Neural cell (in vitro differentiated cells): Measurements from ENCODE around the gene NPIPA1. TPM values are rescaled to one million over a fixed set of nuclear protein-coding genes. Genes with fewer than 3 reads are reported as not detected.
"Not testable (repeated sequence)": the region's sequence is repeated elsewhere in the genome, so short reads cannot be mapped to it uniquely, and the experiment has no call there.

Source experiments
- H2AFZ ChIP-seq: fragments of 200-600, 300-800 bp; sonication (generic), shearing (Covaris generic); 2 replicates; pipeline ENCODE4 v1.6.0; 2014; ENCODE audit warnings: low read depth, mild to moderate bottlenecking, antibody characterized with exemption, low read length, moderate library complexity
- H3F3A ChIP-seq: fragments of 200-600 bp; shearing (Covaris generic); 2 replicates; pipeline ENCODE4 v1.6.1; 2016; ENCODE audit warnings: mild to moderate bottlenecking, moderate library complexity, mixed read lengths, antibody characterized with exemption, low read length; ENCODE audit not compliant: insufficient read depth, poor library complexity, severe bottlenecking
- H3K27ac ChIP-seq: fragments of 200-600, 300-800 bp; sonication (generic), shearing (Covaris generic); 2 replicates; pipeline ENCODE4 v1.5.1; 2014; ENCODE audit warnings: mild to moderate bottlenecking, low read length, moderate library complexity
- H3K27me3 ChIP-seq: fragments of 300-800, 200-600 bp; sonication (generic), shearing (Covaris generic); 2 replicates; pipeline ENCODE4 v1.6.0; 2014; ENCODE audit warnings: mild to moderate bottlenecking, low read depth, low read length, moderate library complexity; ENCODE audit not compliant: insufficient read depth
- H3K36me3 ChIP-seq: fragments of 300-800, 200-600 bp; sonication (generic), shearing (Covaris generic); 2 replicates; pipeline ENCODE4 v1.5.1; 2014; ENCODE audit warnings: mild to moderate bottlenecking, antibody characterized with exemption, low read length, moderate library complexity; ENCODE audit not compliant: insufficient read depth
- H3K4me2 ChIP-seq: fragments of 300-800, 200-600 bp; sonication (generic), shearing (Covaris generic); 2 replicates; pipeline ENCODE4 v1.6.0; 2014; ENCODE audit warnings: mild to moderate bottlenecking, low read length
- H3K4me3 ChIP-seq: fragments of 300-800, 200-600 bp; sonication (generic), shearing (Covaris generic); 2 replicates; pipeline ENCODE4 v1.5.1; 2014; ENCODE audit warnings: mild to moderate bottlenecking, low read length, moderate library complexity
- H3K79me2 ChIP-seq: fragments of 200-600 bp; shearing (Covaris generic); replicated peaks from 2 replicates; pipeline ENCODE4 v1.6.0; 2014; ENCODE audit warnings: mild to moderate bottlenecking, low read length, moderate library complexity; ENCODE audit not compliant: insufficient read depth
- H3K9ac ChIP-seq: fragments of 300-800, 200-600 bp; sonication (generic), shearing (Covaris generic); 2 replicates; pipeline ENCODE4 v1.6.1; 2016; ENCODE audit warnings: mild to moderate bottlenecking, low read length, mixed read lengths
- H3K9me2 ChIP-seq: fragments of 200-600 bp; shearing (Covaris generic); 2 replicates; pipeline ENCODE4 v1.6.1; 2016; ENCODE audit warnings: mild to moderate bottlenecking, low read length, mixed read lengths; ENCODE audit not compliant: insufficient read depth
- H3K9me3 ChIP-seq: fragments of 200-600, 300-800 bp; sonication (generic), shearing (Covaris generic); 2 replicates; pipeline ENCODE4 v1.6.1; 2016; ENCODE audit warnings: mild to moderate bottlenecking, mixed run types, low read length, moderate library complexity, mixed read lengths
- H4K20me1 ChIP-seq: fragments of 200-600 bp; shearing (Covaris generic); 2 replicates; pipeline ENCODE4 v1.6.1; 2016; ENCODE audit warnings: mild to moderate bottlenecking, mixed run types; ENCODE audit not compliant: insufficient read depth
- polyA plus RNA-seq: library from polyadenylated mRNA; depleted of rRNA; stranded (reverse); fragments of >200 nt; gene quantifications from 2 replicates; pipeline ENCODE4 v1.2.3, GENCODE V29; 2014

NPIPA1 gene
- polyA plus RNA-seq, 1 donor from 2014 or later: 124 TPM

DNA sequence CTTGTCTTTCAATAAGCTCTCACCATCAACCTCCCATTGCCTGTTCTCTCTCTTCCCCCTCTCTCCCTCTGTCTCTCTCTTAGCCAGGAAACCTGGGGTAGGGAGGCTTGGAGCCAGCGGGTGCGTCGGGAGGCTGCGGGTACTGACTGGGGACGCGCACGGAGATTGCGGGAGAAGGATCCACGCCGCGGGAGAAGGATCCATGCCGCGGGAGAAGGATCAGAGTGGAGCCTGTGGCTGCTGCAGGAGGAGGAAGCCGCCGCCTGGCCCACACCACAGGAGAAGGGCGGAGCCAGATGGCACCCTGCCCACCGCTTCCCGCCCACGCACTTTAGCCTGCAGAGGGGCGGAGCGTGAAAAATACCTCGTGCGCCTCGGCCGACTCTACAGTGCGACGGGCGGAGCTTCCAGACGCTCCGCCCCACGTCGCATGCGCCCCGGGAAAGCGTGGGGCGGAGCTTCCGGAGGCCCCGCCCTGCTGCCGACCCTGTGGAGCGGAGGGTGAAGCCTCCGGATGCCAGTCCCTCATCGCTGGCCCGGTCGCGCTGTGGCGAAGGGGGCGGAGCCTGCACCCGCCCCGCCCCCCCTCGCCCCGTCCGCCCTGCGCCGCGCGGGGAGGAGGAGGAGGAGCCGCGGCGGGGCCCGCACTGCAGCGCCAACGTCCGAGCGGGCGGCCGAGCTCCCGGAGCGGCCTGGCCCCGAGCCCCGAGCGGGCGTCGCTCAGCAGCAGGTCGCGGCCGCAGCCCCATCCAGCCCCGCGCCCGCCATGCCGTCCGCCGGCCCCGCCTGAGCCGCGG, 26.2 kb upstream of the NPIPA1 start:
- not testable (repeated sequence) for H3K79me2 ChIP-seq, H3K4me3 ChIP-seq, H3K9me3 ChIP-seq, H2AFZ ChIP-seq, H3K27me3 ChIP-seq, H3K9ac ChIP-seq, H3K36me3 ChIP-seq, H4K20me1 ChIP-seq, H3K4me2 ChIP-seq, H3K27ac ChIP-seq, H3K9me2 ChIP-seq, H3F3A ChIP-seq

DNA sequence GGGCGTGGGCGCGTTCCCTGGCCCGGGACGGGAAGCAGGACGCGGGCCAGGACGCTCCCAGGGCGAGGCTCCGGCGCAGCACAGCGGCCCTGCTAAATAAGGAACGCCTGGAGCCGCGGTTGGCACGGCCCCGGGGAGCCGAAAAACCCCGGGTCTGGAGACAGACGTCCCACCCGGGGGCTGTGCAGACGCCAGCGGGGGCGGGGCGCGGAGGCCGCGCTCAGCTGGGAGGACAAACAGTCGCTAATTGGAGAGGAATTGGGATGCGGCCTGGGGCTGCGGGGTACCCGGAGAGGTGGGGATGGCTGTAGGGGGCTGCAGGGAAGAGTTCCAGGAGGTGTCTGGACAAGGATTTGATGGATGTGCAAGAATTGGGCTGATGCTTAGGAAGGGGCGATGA, 25.3 kb upstream of the NPIPA1 start:
- not testable (repeated sequence) for H3K9ac ChIP-seq, H3K4me3 ChIP-seq, H3K36me3 ChIP-seq, H3K27ac ChIP-seq, H3K27me3 ChIP-seq, H3K9me2 ChIP-seq, H2AFZ ChIP-seq, H3F3A ChIP-seq, H3K4me2 ChIP-seq, H3K79me2 ChIP-seq, H3K9me3 ChIP-seq, H4K20me1 ChIP-seq

DNA sequence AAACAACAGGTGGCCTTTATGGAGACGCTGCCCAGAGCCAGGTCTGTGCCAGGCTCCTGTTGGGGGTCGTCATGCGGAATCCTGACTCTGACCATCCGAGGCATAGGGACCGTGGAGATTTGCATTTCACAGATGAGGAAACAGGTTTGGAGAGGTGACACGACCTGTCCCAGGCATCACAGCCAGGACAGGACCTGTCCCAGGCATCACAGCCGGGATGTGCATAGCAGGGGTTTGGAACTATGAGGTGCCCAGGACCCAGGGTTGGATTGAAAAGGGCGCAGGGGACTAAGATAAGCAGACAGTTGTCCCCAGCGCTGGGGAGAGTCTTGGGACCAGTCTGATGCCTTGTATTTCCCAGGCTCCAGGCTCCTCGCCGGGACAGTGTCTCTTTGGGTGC, 24.7 kb upstream of the NPIPA1 start:
- H3K4me3 ChIP-seq, H3K27me3 ChIP-seq: not testable (repeated sequence)

DNA sequence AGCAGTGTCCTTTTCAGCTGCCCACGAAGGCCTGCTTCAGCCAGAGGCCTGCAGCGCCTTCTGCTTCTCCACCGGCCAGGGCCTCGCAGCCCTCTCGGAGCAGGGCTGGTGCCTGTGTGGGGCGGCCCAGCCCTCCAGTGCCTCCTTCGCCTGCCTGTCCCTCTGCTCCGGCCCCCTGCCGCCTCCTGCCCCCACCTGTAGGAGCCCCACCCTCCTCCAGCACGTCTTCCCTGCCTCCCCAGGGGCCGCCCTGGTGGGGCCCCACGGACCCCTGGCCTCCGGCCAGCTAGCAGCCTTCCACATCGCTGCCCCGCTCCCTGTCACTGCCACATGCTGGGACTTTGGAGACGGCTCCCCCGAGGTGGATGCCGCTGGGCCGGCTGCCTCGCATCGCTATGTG, 18.7 kb upstream of the NPIPA1 start:
- not testable (repeated sequence) for H3K27ac ChIP-seq, H2AFZ ChIP-seq, H4K20me1 ChIP-seq, H3K36me3 ChIP-seq, H3K79me2 ChIP-seq, H3K27me3 ChIP-seq, H3K9me2 ChIP-seq, H3K9ac ChIP-seq, H3K4me3 ChIP-seq, H3K4me2 ChIP-seq, H3K9me3 ChIP-seq, H3F3A ChIP-seq

More for the DNA sequence above, 24.7 kb upstream of the NPIPA1 start:
- not testable (repeated sequence) for H3K9ac ChIP-seq, H2AFZ ChIP-seq, H3F3A ChIP-seq, H3K36me3 ChIP-seq, H3K4me2 ChIP-seq, H3K9me3 ChIP-seq, H3K9me2 ChIP-seq, H3K27ac ChIP-seq, H3K79me2 ChIP-seq, H4K20me1 ChIP-seq

DNA sequence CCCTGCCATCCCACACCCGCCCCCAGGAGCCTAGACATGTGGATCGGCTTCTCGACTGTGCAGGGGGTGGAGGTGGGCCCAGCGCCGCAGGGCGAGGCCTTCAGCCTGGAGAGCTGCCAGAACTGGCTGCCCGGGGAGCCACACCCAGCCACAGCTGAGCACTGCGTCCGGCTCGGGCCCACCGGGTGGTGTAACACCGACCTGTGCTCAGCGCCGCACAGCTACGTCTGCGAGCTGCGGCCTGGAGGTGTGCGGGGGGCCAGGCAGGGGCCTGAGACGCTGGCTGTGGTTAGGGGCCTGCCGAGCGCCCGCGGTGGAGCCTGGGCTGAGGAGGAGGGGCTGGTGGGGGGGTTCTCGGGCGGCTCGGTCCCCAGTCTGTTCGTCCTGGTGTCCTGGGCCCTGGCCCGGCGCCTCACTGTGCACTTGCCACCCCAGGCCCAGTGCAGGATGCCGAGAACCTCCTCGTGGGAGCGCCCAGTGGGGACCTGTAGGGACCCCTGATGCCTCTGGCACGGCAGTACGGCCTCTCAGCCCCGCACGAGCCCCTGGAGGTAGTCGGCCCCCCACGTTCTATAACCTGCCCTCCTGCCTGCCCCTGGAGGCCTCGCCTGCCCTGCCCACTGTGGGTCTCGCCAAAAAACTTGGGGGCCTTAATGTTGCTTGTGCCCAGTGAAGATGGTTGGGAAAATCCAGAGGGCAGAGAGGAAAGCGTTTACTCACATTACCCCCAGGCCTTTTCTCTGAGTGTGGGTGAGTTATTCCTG, 17.2 kb upstream of the NPIPA1 start:
- not testable (repeated sequence) for H3K36me3 ChIP-seq, H3K4me2 ChIP-seq, H3K79me2 ChIP-seq, H3K9ac ChIP-seq, H3K4me3 ChIP-seq, H3F3A ChIP-seq, H2AFZ ChIP-seq, H3K9me3 ChIP-seq, H3K27me3 ChIP-seq, H3K27ac ChIP-seq, H4K20me1 ChIP-seq, H3K9me2 ChIP-seq

DNA sequence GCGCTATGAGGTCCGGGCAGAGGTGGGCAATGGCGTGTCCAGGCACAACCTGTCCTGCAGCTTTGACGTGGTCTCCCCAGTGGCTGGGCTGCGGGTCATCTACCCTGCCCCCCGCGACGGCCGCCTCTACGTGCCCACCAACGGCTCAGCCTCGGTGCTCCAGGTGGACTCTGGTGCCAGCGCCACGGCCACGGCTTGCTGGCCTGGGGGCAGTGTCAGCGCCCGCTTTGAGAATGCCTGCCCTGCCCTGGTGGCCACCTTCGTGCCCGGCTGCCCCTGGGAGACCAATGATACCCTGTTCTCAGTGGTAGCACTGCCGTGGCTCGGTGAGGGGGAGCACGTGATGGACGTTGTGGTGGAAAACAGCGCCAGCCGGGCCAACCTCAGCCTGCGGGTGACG, 15.0 kb upstream of the NPIPA1 start:
- H3K27ac ChIP-seq, H3K27me3 ChIP-seq, H3K36me3 ChIP-seq, H3F3A ChIP-seq, H3K79me2 ChIP-seq, H3K4me3 ChIP-seq, H4K20me1 ChIP-seq, H2AFZ ChIP-seq, H3K9me2 ChIP-seq, H3K9ac ChIP-seq, H3K4me2 ChIP-seq, H3K9me3 ChIP-seq: not testable (repeated sequence)

DNA sequence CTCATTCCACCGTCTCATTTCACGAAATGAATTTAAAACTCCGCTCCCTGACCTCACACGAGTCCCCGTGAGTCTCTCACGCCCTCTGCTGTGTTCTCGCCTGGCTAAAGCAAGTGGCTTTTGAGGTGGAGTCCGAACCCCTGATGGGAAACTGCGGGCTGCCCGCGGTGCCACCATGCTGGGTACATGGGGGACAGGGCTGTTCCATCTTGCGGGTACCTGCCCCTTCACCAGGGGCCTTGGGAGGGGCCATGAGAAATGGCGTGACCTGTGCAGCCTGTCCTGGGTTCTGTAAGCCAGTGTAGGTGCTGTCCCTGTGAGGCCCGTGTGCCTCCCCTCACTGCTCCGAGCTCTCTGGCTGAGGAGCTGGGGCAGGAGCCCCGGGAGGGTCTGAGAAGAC, 14.3 kb upstream of the NPIPA1 start:
- not testable (repeated sequence) for H3F3A ChIP-seq

More for the DNA sequence above, 14.3 kb upstream of the NPIPA1 start:
- H3K27ac ChIP-seq, H3K4me2 ChIP-seq, H3K9me3 ChIP-seq, H3K4me3 ChIP-seq, H3K36me3 ChIP-seq, H3K79me2 ChIP-seq, H2AFZ ChIP-seq, H3K9ac ChIP-seq, H3K9me2 ChIP-seq, H3K27me3 ChIP-seq, H4K20me1 ChIP-seq: not testable (repeated sequence)
